ENCODE data around the gene SLC38A2.

Gene SLC38A2

GRCh38 chr12:46402941-46403718, 30.6 kb upstream of the SLC38A2 start:
- Histone ChIP-seq H3K4me1 (ENCODE audit: control insufficient read depth, insufficient read depth, low read length) (peaks cover 15% of the 10 kb centered on the region), H3K4me3 (ENCODE audit: low read depth, low read length) (no peak overlapping the region), H3K36me3 (ENCODE audit: control insufficient read depth in 2 of 2, insufficient read depth in 1 of 2, low read length in 2 of 2) (no peaks in the 10 kb centered on the region), H3K9me3 (ENCODE audit: control insufficient read depth, insufficient read depth, low read depth, low read length) (no peaks in the 10 kb centered on the region), H3K27ac (ENCODE audit: extremely low read depth, low read depth, low read length) (no peak overlapping the region; the same call in 1 of the 2 replicates)
- POLR2A ChIA-PET = interaction anchor here (1.7 kb wide), 1 partner anchor 31 kb away, joined by 5 read pairs; no protein-coding TSS in a partner anchor
- CTCF ChIA-PET = interaction anchor here (0.7 to 1.1 kb wide), 2 partner anchors 11 to 1425 kb away, joined by 3 read pairs; no protein-coding TSS in a partner anchor
- TF ChIP-seq ZNF121 (tag by site-specific recombination; IDR thresholded peaks at IDR 0.05) (no peak), HOXA7 (CRISPR knock-in tag; IDR thresholded peaks at IDR 0.05; ENCODE audit: borderline replicate concordance) (no peak), ZNF266 (tag by site-specific recombination; IDR thresholded peaks at IDR 0.05; ENCODE audit: low read depth) (no peak), ZNF558 (tag by site-specific recombination; IDR thresholded peaks at IDR 0.05) (no peak), ZNF211 (tag by site-specific recombination; IDR thresholded peaks at IDR 0.05; ENCODE audit: low read depth) (no peak), TCF7L2 (IDR thresholded peaks at IDR 0.05; ENCODE audit: borderline replicate concordance, low read depth, low read length) (no peak), ZBTB7A (tag by site-specific recombination; IDR thresholded peaks at IDR 0.05; ENCODE audit: low read depth) (no peak), ZNF623 (tag by site-specific recombination; IDR thresholded peaks at IDR 0.05) (no peak), ZFP41 (tag by site-specific recombination; IDR thresholded peaks at IDR 0.05; ENCODE audit: borderline replicate concordance) (no peak), ZNF214 (tag by site-specific recombination; IDR thresholded peaks at IDR 0.05; ENCODE audit: borderline replicate concordance) (no peak), ZNF335 (tag by site-specific recombination; conservative IDR thresholded peaks at IDR 0.05) (0 out of 2 replicates have a peak, but pooled peaks have one; percentile 22), KLF9 (tag by site-specific recombination; IDR thresholded peaks at IDR 0.05; ENCODE audit: low read depth) (no peak), MZF1 (tag by site-specific recombination; IDR thresholded peaks at IDR 0.05; ENCODE audit: borderline replicate concordance) (no peak), ZIC2 (tag by site-specific recombination; IDR thresholded peaks at IDR 0.05) (no peak), ZBTB20 (tag by site-specific recombination; IDR thresholded peaks at IDR 0.05) (peak; percentile 76), ZBTB17 (tag by site-specific recombination; IDR thresholded peaks at IDR 0.05) (no peak), GLIS2 (tag by site-specific recombination; IDR thresholded peaks at IDR 0.05) (no peak), ZFHX2 (tag by site-specific recombination; conservative IDR thresholded peaks at IDR 0.05) (no peak), ZNF423 (tag by site-specific recombination; IDR thresholded peaks at IDR 0.05) (no peak), WT1 (tag by site-specific recombination; IDR thresholded peaks at IDR 0.05) (no peak), ZNF324 (tag by site-specific recombination; IDR thresholded peaks at IDR 0.05) (no peak), ZBTB48 (tag by site-specific recombination; IDR thresholded peaks at IDR 0.05) (no peak), ZNF692 (tag by site-specific recombination; IDR thresholded peaks at IDR 0.05) (no peak), GFI1B (tag by site-specific recombination; IDR thresholded peaks at IDR 0.05) (no peak), REST (tag by site-specific recombination; IDR thresholded peaks at IDR 0.05) (no peak)
- TF ChIP-seq, protein P1, sequence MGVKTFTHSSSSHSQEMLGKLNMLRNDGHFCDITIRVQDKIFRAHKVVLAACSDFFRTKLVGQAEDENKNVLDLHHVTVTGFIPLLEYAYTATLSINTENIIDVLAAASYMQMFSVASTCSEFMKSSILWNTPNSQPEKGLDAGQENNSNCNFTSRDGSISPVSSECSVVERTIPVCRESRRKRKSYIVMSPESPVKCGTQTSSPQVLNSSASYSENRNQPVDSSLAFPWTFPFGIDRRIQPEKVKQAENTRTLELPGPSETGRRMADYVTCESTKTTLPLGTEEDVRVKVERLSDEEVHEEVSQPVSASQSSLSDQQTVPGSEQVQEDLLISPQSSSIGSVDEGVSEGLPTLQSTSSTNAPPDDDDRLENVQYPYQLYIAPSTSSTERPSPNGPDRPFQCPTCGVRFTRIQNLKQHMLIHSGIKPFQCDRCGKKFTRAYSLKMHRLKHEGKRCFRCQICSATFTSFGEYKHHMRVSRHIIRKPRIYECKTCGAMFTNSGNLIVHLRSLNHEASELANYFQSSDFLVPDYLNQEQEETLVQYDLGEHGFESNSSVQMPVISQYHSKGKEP (tag by site-specific recombination; IDR thresholded peaks at IDR 0.05) = peak; percentile 85
- TF ChIP-seq, protein P2, sequence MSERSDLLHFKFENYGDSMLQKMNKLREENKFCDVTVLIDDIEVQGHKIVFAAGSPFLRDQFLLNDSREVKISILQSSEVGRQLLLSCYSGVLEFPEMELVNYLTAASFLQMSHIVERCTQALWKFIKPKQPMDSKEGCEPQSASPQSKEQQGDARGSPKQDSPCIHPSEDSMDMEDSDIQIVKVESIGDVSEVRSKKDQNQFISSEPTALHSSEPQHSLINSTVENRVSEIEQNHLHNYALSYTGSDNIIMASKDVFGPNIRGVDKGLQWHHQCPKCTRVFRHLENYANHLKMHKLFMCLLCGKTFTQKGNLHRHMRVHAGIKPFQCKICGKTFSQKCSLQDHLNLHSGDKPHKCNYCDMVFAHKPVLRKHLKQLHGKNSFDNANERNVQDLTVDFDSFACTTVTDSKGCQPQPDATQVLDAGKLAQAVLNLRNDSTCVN (tag by site-specific recombination; optimal IDR thresholded peaks at IDR 0.05) = no peak
- TF ChIP-seq, protein P3, sequence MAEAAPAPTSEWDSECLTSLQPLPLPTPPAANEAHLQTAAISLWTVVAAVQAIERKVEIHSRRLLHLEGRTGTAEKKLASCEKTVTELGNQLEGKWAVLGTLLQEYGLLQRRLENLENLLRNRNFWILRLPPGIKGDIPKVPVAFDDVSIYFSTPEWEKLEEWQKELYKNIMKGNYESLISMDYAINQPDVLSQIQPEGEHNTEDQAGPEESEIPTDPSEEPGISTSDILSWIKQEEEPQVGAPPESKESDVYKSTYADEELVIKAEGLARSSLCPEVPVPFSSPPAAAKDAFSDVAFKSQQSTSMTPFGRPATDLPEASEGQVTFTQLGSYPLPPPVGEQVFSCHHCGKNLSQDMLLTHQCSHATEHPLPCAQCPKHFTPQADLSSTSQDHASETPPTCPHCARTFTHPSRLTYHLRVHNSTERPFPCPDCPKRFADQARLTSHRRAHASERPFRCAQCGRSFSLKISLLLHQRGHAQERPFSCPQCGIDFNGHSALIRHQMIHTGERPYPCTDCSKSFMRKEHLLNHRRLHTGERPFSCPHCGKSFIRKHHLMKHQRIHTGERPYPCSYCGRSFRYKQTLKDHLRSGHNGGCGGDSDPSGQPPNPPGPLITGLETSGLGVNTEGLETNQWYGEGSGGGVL (tag by site-specific recombination; IDR thresholded peaks at IDR 0.05) = no peak
